K562 (cell line): ENCODE results near the gene FZD4. TPM values are rescaled to one million over a fixed set of nuclear protein-coding genes. Genes with fewer than 3 reads are reported as not detected.

Experiments used
- ELK1 ChIP-seq: sonication (generic); formaldehyde crosslinking; IDR thresholded peaks from 2 replicates; pipeline ENCODE4 v1.8.1; 2022; ENCODE audit warnings: missing genetic modification reagents
- FOS ChIP-seq: IDR thresholded peaks from 3 replicates; pipeline ENCODE4 v1.6.1; 2011; ENCODE audit not compliant: insufficient read length; ENCODE audit errors: extremely low read depth
- FOSL1 ChIP-seq: fragments of 200-800 bp; sonication (Bioruptor generic); conservative IDR thresholded peaks from 2 replicates; pipeline ENCODE4 v1.6.1; 2016; ENCODE audit warnings: missing genetic modification characterization, missing compliant biosample characterization
- GTF2E2 ChIP-seq: fragments of 200-800 bp; sonication (Bioruptor generic); IDR thresholded peaks from 2 replicates; pipeline ENCODE4 v1.6.1; 2016; ENCODE audit warnings: missing genetic modification characterization, missing compliant biosample characterization
- HDGF ChIP-seq: fragments of 450-650 bp; IDR thresholded peaks from 2 replicates; pipeline ENCODE4 v1.6.1; 2016
- L3MBTL2 ChIP-seq: fragments of 450-650 bp; IDR thresholded peaks from 2 replicates; pipeline ENCODE4 v1.6.1; 2016; ENCODE audit warnings: mild to moderate bottlenecking, moderate library complexity
- MGA ChIP-seq: fragments of 450-650 bp; IDR thresholded peaks from 2 replicates; pipeline ENCODE4 v1.6.1; 2016; ENCODE audit warnings: mild to moderate bottlenecking, moderate library complexity
- MTA1 ChIP-seq: fragments of 450-650 bp; IDR thresholded peaks from 2 replicates; pipeline ENCODE4 v1.6.1; 2017; ENCODE audit warnings: borderline replicate concordance
- PYGO2 ChIP-seq: fragments of 450-650 bp; IDR thresholded peaks from 2 replicates; pipeline ENCODE4 v1.6.1; 2016; ENCODE audit warnings: mild to moderate bottlenecking, missing genetic modification characterization, moderate library complexity, missing compliant biosample characterization
- RBM15 ChIP-seq: fragments of 200-400 bp; formaldehyde crosslinking; IDR thresholded peaks from 2 replicates; pipeline ENCODE4 v1.6.1; 2018; ENCODE audit warnings: mild to moderate bottlenecking, low read length, moderate library complexity; ENCODE audit not compliant: insufficient read depth
- RBM25 ChIP-seq: fragments of 200-400 bp; formaldehyde crosslinking; IDR thresholded peaks from 2 replicates; pipeline ENCODE4 v1.6.1; 2018; ENCODE audit warnings: low read length, low read depth, moderate library complexity; ENCODE audit not compliant: severe bottlenecking
- TAF9B ChIP-seq: fragments of 450-650 bp; IDR thresholded peaks from 2 replicates; pipeline ENCODE4 v1.6.1; 2018; ENCODE audit warnings: mild to moderate bottlenecking; ENCODE audit not compliant: partially characterized antibody
- polyA plus RNA-seq, 8 experiments: library from polyadenylated mRNA; depleted of rRNA in 4 of 8; stranded (reverse) in 5 of 8; unstranded in 3 of 8; fragments of >200 nt; fragmentation: Nextera tagmentation in 2 of 8; fragmentation: Illumina TruSeq in 1 of 8; extraction: Ambion mirVana in 2 of 8; extraction: Trizol in 1 of 8; gene quantifications; 2 replicates each; pipeline versions ENCODE4 v1.2.1 to v1.2.3, GENCODE V29; 2011 to 2014; ENCODE audit warnings: inconsistent platforms in 1 of 8, missing spikeins in 1 of 8
- total RNA-seq, 7 experiments: library from RNA; depleted of rRNA in 6 of 7; stranded (reverse); fragments of >200 nt in 6 of 7; fragmentation: Illumina TruSeq in 2 of 7; extraction: Trizol in 2 of 7; gene quantifications; 2 replicates each; pipeline versions ENCODE4 v1.2.1 to v1.2.3, GENCODE V29; 2011 to 2021; ENCODE audit warnings: low replicate concordance in 1 of 7
- TF ChIP-seq, protein P1 (sequence below), 2 experiments: IDR thresholded peaks; 2 replicates each; pipeline ENCODE4 v1.6.1; 2012; ENCODE audit warnings: improper control_type of control experiment in 2 of 2, low read depth in 2 of 2, low read length in 2 of 2, borderline replicate concordance in 1 of 2

Gene FZD4
- total and polyA plus RNA-seq, 9 of the 15 experiments (the other 6 are each of a cell fraction or from before 2014, with no cell fraction given): 1.2 to 7.9 (median 5.8) TPM

GRCh38 chr11:86938203-86938899, 16.8 kb downstream of the FZD4 start (continued):
- TF ChIP-seq MGA (peak; percentile 42; the same call in 1 of the 2 replicates), RBM25 (no peak), GTF2E2 (tag) (no peak), FOSL1 (tag) (0 out of 2 replicates have a peak, but pooled peaks have one; percentile 4), FOS (no peak), RBM15 (no peak), PYGO2 (tag) (no peak), L3MBTL2 (peak; percentile 52), MTA1 (no peak), HDGF (peak; percentile 45; the same call in 1 of the 2 replicates), ELK1 (CRISPR knock-in tag) (no peak), TAF9B (no peak)
- TF ChIP-seq, protein P1, sequence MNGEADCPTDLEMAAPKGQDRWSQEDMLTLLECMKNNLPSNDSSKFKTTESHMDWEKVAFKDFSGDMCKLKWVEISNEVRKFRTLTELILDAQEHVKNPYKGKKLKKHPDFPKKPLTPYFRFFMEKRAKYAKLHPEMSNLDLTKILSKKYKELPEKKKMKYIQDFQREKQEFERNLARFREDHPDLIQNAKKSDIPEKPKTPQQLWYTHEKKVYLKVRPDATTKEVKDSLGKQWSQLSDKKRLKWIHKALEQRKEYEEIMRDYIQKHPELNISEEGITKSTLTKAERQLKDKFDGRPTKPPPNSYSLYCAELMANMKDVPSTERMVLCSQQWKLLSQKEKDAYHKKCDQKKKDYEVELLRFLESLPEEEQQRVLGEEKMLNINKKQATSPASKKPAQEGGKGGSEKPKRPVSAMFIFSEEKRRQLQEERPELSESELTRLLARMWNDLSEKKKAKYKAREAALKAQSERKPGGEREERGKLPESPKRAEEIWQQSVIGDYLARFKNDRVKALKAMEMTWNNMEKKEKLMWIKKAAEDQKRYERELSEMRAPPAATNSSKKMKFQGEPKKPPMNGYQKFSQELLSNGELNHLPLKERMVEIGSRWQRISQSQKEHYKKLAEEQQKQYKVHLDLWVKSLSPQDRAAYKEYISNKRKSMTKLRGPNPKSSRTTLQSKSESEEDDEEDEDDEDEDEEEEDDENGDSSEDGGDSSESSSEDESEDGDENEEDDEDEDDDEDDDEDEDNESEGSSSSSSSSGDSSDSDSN (IDR thresholded peaks at IDR 0.05; ENCODE audit: borderline replicate concordance in 1 of 2, low read depth in 2 of 2, low read length in 2 of 2): no peak; a peak in 1 of 4 replicates
